UCSD-AML1 (cell line): ENCODE measurements around the gene CD207.
"Not testable (repeated sequence)": the region's sequence is repeated elsewhere in the genome, so short reads cannot be mapped to it uniquely, and the experiment has no call there.

ENCODE experiments used
- DNase-seq: peaks from one replicate; lab custom pipeline; 2025; ENCODE audit not compliant: unreplicated experiment; lab: John Stamatoyannopoulos, UW

Gene CD207

DNA sequence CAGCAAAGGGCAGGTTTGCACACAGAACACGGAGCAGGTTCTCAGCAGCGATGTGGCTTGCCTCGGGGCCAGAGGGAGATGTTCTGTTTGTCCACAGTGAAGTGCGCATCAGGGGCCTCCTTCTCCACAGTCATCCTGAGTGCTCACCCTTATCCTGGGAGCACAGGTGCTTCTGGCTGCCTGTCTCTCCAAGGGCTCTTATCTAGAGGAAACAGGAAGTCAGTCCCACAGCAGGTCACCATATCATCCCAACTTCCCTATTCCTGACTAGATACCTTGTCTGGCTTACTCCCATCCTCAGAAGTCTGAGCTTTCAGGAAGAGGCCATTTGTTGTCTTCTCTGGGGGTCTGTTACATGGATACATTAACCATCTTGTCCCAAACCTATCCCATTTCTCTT, at the start of gene CD207:
Gene CD207 (minus strand): TSS at position 174 of the 400 bp plus-strand sequence. CDS start 40 bp downstream, at position 134.
- no peak for DNase-seq

DNA sequence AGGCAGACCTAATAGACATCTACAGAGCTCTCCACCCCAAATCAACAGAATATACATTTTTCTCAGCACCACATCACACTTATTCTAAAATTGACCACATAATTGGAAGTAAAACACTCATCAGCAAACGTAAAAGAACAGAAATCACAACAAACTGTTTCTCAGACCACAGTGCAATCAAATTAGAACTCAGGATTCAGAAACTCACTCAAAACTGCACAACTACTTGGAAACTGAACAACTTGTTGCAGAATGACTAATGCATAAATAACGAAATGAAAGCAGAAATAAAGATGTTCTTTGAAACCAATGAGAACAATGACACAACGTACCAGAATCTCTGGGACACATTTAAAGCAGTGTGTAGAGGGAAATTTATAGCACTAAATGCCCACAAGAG, 42.9 kb upstream of the CD207 start:
- DNase-seq = not testable (repeated sequence)

DNA sequence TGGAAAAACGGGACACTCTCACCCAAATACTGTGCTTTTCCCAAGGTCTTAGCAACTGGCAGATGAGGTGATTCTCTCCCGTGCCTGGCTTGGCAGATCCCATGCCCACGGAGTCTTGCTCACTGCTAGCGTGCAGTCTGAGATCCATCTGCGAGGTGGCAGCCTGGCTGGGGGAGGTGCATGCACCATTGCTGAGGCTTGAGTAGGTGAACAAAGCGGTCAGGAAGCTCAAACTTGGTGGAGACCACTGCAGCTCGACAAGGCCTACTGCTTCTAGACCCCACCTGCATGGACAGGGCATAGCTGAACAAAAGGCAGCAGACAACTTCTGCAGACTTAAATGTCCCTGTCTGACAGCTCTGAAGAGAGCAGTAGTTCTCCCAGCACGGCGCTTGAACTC, 40.5 kb upstream of the CD207 start:
- DNase-seq = not testable (repeated sequence)

DNA sequence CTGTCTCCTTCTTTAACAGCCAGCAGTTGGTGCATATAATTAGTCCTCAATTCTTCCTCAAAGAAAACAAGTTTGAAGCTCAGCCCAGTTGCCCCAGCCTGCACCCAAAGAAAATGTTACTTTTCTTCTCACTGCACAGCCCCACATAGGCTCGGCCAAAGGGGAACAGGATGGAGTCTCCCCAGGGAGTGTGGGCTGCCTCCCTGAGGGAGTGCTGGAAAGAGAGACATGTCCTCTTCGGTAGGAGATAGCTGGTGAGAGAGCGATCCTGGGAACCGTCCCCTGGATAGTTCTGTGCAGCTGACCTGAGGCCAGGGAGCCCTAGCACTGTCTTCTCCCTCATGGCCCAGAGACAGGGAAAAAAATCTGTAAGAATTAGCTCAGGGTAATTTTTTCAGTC, 37.9 kb upstream of the CD207 start:
- no peak for DNase-seq

DNA sequence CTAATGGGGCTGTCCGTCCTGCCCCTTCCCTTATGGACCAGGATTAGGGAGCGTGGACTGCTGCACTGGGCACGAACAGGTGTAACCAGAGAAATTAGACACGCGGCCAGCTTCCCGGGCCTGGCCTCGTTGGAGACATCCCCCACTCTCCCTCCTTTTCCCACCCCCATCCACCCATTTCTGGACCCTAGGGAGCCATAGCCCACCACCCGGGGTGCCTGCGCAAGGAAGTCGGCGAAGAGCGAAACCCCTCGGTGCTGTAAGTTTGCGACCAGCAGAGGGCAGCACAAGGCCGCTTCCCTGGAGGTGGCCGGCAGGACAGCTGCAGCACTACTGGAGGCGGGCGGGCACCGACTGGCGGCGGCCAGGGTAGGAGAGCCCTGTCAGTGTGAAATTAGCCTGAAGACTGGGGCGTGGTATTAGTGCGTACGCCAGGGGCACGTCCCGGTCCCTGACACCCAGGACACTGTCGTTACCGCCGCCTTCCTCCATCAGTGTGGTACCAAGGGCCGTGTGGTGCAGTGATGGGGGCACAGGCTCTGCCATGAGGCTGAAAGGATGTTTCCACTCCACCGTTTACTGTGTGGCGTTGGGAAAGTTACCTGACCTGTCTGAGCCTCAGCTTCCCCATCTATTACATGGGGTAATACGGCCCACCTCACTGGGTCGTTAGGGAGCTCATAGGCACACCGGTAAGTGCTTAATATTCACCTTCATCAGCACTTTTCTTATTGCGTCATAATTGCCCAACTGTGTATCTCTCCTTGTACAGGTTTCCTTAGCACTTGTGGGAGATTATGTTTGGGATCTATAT, 36.0 kb upstream of the CD207 start:
- peak; percentile 80 for DNase-seq

DNA sequence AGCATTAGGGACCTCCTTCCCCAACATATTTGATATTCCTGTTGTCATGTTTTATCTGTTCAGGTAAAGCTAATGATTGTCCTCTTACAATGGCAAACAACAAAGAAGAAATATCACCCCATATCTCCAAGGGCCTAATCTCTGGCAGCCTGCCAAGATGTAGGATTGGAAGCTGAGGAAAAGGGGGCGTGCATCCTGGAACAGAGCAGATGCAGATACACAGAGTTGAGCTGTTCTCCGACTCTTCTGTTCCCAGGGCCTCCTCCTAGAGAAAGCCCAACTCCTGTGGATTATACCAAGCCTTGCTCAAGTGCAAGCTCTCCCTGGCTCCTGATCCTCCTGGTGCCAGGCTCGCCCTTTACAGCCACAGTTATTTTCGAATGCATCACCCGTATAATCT, 35.2 kb upstream of the CD207 start:
- no peak for DNase-seq

DNA sequence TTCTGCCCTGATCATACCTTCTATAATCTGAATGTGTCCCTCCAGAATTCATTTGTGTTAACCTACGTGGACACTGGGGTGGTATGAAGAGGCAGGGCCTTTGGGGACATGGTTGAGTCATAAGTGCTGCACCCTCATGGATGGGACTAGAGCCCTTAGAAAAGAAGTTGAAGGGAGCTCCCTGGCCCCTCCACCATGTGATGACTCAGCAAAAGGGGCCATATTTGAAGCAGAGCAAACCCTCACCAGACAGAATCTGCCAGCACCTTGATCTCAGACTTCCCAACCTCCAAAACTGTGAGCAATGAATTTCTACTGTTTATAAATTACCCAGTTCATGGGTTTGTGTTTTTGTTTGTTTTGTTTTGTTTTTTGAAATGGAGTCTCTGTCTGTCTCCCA, 33.4 kb upstream of the CD207 start:
- no peak for DNase-seq

DNA sequence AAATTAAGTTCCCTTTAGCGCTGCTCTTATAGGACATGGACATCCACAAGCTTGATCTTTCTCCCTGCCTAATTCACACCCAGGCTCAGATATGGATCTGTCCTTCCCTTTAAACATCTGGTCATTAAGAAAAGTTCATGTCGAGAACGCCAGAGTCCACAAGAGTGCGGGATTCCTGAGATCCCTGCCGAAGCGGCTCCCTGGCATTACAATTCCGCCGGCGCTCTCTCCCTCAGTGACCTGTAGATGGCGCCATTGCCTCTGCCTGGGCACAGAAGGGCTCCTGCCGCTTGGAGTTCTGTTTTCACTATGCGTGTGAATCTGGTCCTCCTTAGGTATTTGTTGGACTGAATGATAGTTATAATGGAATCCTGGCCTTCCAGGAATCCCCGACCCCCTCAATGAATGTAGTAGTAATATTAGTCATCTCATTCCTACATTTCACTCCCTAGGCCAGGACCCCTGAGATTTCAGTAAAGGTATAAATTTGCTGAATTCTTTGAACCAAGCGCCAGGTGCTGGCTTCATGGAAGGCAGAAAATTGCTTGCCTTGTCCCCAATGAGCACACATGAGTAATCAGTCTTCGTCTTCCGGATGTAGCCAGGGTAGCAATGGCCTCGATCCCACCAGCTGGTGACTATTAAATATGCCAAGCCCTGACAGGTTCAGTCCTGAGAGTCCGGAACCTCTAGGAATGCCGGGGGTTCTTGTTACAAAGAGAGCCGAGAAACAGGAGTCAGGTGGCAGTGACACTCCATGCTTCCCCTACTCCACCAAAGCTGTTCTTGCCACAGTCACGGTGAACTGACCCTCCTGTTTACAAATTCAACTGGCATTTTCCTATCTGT, 26.4 kb upstream of the CD207 start:
- peak; percentile 68 for DNase-seq

DNA sequence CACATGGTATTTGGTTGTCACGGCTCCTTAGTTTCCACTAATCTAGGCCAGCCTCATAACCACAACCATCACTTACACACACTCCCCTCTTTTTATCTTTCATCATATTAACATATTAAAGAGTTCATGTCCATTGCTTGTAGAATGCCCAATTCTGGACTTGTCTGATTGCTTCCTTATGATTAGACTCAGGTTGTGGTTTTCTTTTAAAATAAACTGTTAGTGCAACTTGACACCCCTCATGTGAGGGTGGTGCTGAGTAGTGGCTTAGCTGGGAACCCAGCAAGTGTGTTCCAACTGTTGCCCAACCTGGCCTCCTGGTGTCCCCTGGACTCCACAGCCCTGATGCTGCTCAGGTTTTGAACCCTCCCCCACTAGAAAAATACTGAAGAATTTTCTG, 20.1 kb upstream of the CD207 start:
- no peak for DNase-seq

DNA sequence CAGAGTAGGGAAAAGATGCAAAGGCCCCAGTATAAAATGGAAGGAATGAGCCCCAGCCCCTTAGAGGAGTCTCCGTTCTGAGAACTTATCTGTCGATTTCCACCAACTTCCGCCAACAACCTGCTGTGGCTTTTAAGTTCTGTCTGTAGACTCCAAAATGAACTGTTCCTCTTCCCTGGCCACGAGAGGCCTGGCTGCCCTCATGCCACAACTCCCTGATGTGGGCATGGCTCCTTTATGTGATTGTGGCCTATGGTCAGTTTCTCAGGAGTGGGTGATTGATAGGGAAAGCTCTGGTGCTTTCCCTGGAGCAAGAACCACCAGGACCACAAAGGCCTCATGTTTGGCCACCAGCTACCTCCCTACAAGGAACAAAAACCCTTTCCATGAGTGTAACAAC, 18.8 kb upstream of the CD207 start:
- DNase-seq = no peak

DNA sequence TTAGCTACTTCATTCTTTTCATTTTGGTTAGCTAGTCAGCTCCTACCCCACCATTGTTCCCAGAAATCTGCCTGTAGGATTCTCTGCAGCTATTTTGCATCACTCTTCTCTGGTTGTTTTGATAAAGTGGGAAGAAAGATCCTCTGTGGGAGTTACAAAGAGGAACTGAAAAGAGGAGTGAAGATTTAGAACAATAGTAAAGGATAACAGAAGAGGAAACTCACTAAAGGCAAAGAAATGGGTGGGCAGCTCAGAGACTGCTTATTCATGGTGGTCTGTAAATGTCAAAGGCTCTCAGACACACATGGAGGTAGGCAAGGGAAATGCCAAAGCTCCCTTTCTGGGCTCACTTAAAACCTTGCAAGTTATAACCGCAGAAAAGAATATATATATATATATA, 17.2 kb upstream of the CD207 start:
- DNase-seq = no peak

DNA sequence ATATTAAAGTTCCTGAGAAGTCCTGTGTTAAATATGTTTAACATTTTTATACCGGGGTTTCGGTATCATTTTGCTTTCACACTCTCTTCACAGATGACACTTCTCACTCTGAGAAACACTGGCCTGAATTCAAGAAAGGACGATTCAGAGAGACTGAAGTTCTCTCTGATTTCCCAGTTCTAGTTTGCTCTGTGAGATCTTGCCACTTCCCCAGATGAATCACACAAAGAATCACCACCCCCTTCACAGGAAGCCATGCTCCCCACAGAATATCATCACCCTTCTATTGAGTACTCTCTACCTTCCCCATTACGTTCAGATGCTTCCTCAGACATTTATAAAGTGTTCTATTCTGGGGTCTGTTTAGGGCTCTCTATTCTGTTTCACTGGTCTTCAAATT, 16.1 kb upstream of the CD207 start:
- DNase-seq = no peak

DNA sequence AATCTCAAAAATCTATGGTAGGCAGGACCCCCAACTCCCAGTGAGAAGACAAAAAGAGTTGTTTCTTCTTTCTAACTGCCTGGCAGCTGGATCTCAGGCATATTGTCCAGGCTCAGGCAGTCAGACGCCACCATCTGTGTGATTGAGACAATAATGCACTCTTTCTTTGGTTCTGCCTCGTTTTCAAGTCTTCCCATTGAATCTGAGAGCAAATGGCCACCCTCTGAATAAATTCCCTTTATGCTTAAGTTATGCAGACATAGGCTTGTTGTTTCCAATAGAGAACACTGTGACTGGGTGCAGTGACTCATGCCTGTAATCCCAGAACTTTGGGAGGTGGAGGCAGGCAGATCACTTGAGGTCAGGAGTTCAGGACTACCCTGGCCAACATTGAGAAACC, 15.3 kb upstream of the CD207 start:
- DNase-seq = no peak

DNA sequence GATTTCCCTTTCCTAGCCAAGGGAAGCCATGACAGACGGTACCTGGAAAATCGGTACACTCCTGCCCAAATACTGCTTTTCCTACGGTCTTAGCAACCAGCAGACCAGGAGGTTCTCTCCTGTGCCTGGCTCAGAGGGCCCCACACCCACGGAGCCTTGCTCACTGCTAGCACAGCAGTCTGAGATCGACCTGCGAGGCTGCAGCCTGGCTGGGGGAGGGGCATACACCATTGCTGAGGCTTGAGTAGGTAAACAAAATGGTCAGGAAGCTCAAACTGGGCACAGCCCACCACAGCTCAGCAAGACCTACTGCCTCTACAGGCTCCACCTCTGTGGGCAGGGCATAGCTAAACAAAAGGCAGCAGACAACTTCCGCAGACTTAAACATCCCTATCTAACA, 6.8 kb upstream of the CD207 start:
- no peak for DNase-seq

DNA sequence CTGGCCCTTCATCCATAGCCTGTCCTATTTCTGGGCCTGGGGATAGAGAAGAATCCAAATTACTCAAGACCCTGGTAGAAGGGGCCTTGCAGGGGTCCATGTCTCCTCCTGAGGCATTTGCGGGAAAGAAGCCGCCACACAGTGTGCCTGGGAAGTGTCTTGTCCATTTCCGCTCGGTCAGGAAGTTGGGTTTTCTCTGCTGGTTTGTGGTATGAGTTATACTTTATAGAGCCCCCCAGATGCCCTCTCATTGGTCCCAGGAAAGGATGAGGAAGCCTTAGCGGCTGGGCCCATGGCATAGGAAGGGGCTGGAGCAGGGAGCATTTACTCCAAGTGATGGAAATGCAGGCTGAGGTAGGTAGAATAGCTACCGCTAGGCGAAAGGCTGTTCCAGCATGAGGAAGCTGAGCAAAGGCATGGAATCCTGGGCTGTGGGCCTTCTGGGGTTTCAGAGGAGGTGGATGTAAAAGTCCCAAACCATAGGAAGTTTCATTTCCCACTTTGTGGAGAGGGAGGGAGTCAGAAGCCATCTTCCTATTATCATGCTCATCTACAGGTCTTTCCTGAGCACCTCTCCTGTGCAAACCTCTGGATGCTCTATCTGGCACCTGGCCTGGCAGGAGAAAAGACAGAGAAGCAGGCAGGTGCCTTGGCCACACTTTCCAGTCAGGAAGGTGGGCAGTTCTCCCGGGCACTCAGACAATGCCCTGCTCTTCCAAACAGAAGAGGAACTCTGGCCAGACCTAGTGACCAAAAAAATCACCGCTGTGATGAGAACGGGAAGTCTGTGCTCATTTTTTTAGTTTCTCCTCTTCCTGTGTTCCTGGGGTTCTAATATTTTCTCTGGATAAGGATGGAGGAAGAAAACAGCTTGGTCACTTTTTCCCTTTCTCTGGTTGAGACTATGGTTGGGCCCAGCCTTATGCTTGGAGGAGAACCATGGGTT, 2.6 kb upstream of the CD207 start:
- DNase-seq = no peak

DNA sequence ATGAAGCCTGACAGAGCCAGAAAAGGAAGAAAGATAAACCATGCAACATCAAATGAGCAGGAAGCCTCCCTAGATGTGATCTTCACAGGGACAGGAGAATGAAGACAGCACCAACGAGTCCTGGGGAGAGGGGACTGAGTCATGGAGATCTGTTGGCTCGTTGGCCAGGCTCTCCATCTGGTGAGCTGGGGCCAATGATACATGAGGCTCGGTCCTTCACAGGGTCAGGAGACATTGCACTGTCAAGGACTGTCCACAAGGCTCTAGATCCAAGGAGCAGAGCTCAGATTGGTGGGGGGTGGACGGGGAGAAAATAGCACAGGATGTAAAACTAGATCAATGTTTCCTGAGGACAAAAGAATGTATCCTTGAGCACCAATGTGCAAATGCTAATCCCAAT, 735 bp downstream of the CD207 start:
- DNase-seq = no peak

DNA sequence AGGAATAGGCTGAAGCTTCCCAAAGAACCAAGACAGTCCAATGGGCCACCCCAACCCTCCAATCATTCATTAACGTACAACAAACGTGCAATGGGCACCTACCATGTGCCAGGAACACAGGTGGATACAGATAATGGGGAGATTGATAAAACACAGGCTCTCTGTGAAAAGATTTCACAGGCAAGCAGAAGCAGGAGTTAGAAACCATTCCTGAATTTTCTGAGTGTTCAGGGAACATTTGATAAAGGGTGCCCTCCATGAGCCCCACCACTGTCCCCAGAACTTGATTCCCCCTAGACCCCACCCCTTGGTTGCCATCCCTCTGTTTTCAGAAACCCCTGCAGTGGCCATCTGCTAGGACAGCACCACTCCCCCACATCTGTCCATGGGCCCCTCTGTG, 1.5 kb downstream of the CD207 start:
- DNase-seq = no peak

DNA sequence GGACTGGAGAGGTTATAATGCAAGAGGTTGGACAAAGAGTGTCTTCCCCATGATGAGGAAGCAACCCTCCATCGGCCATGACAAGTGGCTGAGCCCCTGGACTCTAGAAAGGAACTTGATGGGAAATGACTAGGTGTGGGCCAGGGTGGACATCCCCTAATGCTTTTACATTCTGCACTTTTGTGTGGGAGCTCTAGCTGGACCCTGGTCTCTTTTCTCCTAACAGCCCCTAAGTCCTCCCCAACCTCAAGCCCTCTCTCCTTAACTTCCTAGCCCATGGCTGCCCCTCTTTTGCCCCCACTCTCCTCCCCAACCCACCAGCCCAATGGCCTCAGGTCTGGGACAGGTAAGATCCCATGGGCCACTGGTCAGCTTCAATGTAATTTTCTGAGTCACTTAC, 2.4 kb downstream of the CD207 start:
- DNase-seq = no peak

DNA sequence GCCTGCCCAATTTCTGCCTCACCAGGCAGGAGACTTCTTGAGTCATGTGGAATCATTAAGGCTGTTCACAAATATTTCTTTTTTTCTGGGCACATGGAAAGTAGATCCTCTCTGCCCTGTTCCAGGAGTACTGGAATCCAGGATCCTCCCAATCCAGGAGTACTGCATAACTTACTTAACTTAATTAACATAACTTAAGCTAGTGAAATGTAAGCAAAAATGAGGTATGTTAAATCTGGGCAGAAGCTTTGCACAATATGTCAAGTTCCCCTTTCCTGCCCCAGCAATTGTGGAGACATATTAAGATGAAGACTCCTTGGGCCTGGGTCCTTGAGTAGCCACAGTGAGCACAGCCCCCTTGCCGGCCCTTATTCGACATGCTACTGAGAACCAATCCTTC, 3.2 kb downstream of the CD207 start:
- no peak for DNase-seq

DNA sequence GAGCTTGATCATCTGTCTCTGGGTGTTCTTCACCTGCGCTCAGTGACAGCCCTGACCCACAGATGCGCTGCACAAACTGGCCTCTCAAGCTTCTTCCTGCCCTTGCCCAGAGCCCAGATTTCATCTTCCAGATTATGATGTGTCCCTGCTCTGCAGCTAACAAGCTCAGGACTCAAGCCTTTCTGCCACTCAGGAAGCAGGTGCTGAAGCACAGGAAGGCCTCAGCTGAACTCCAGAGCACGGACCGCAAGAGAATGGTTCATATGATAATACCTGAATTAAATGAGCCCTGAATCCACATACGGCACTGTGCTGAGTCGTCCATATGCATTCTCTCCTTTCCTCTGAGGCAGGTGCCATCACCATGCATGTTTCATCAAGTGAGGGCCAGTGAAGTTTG, 3.8 kb downstream of the CD207 start:
- no peak for DNase-seq

DNA sequence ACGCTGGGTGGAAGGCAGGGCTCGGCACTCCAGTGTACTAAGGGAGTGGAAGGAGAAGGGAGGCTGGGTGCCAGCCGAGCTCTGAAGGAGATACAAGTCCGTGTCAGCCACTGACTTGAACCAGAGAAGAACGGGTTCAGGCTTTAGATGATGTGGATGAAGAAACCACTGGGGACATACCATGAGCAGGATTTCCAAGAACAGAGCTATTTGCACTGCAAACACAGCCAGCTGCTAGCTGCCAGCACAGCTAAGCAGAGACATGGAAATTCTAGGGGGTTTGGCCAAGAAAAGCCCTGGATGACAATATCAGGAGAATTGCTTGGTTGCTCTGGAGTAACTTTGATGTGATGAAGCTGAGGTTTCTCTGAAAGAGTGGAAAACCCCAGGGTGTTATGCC, 5.2 kb downstream of the CD207 start:
- DNase-seq = no peak
